ENCODE data around the gene VAMP2.

Gene VAMP2

DNA sequence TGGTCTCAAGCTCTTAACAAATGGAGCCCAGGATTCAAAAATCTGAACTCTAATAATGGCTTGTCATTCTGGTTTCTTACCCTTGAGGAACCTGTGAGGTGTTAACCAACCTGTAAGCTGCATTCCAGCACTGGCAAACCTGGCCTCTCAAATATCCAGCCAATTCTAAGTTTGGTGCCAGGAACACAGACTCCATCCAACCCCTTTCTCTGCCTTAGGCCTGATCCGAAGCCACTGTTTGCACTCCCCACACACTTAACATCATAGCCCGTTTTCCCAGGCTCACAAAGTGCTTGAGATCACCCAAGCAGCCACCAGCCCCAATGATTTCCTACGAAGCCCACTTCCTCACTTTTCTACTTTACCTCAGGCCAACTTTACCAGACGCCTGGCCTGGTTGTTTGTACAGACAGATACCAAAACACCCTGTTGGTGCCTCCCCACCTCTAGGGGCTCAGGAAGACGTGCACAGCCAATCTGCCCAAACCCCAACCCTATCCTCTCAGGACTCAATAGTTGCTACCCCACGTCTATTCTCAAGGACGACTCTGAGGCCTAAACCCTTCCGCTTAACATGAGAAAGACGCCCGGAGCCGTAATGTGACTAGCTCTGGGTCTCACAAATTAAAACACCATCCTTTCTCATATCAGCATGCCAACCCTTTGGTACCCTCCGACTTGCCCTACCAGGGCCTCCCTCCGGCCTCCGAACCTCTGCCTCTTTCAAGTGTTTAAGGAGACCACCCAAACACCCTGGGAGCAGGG lies 7.3 kb downstream of the VAMP2 start:
- no peak for DNase-seq

DNA sequence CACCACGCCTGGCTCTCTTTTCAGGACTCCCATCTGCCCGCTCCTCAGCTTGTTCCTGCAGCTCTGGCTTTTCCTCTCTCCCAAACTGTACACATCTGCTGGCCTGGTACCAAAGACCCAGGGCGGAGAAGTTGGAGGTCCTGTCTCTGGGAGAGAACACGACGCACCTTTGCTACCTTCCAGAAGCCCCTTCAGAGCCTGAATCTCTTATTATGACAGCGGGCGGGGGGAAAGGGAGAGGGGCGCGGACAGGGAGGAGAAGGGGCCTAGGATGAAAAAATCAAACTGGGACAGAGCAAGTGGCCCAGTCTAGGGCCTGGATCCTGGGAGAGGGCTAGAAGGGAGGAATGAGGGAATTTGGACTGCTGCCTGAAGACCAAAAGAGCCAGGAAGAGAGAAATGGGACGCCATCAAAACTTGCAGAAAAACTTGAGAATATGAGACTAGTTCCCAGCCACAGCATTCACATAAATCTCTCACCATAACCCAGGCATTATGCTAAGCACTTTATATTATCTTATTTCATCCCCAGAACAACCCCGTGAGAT lies 8.1 kb downstream of the VAMP2 start:
- DNase-seq = no peak

DNA sequence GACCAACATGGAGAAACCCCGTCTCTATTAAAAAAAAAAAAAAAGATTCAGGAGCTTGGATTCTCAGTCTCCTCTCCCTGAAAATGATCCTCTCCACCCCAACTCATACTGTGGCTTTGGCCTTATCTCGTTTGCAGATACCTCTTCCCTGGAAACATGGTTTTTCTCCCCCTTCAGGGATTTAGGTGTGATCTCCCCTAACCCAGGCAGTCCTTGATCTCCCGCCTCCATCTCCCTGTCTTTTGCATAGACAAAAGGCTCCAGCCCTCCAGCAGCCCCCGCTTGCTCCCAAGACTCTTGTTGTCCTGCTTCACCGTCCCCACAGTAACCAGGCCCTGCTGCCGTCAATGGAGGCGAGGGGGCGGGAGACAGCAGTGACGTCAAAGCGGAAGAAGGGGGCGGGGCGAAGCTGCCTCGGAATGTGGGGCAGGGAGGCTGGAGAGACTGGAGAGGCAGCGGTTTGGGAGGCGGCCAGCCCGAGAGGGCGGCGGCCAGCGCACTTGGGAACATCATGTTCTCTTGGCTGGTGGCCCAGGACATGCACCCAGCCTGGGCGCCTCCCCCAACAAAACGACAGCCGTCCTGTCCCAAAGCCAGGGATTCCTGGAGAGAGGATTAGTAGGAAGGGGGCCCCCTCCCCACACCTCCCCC lies 8.7 kb downstream of the VAMP2 start:
- DNase-seq = peak; percentile 88

DNA sequence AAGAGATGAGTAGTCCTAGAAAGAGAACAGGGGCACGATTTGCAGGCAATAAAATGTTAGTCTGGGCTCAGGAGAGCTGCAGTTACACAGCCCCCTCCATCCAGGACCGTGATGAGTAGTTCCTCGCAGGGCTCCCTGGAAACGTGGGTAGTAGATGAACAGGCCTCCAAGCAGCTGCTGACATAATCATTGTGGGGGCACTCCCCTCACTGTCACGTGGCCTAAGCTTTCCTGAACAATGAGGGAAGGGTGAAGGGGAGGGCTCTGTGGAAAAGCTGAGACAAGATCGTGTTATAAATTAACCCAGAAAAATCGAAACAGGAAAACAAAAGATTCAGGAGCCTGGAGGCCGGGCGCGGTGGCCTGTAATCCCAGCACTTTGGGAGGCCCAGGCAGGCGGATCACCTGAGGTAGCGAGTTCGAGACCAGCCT lies 9.2 kb downstream of the VAMP2 start:
- DNase-seq = peak; percentile 44

DNA sequence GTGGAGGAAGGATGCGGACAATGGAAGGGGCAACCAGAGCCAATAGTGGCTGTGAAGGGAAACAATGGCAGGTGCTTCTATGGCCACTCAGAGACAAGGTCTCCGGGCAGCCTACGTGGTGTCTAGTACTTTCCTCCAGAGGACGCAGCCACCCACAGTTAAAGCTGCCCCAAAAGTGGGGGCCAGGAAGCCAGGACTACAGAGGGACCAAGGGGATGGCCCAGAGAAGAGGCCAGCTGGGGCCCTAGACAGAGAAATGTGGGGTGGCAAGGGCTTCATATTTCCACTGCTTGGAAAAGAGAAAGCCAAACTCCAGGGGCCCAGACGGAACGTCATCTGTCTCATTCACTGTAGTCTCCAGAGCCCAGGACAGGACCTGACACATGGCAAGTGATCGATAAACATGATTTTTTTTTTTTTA lies 9.7 kb downstream of the VAMP2 start:
- no peak for DNase-seq

DNA sequence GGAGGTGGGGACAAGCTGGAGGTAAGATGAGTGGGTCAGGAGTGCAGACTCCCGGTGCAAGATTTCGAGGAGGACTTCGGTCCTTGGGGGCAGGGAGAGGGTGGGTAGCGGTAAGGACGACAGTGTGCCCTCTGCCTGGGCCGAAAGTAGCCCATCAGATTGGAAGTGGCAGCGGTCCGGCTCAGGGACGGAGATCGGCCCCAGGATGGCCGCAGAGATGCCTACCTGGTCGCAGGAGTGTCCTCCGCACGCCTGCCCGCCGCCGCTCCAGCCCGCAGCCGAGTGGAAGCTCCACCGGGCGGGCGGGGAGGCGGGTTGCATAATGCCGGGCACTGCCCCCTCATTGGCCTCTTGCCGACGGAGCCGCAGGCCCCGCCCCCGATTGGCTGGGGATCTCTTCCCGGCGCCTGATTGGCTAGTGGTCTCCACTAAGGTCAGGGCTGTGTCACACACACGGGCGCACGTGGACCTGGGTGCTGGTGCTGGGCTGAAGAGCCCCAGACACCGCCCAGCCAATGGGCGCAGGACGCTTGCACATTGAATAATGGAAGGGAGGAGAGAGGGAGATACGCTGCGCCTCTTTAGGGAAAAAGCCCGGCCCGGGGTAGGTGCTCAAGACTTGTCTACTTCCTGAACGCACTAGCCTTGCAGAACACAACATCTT lies 10.5 kb downstream of the VAMP2 start, which contains the start of gene PER1:
Gene PER1 (minus strand): TSS at position 293 of the 664 bp plus-strand sequence. CDS start 1,698 bp downstream, outside the sequence.
- peak; percentile 66 for DNase-seq

DNA sequence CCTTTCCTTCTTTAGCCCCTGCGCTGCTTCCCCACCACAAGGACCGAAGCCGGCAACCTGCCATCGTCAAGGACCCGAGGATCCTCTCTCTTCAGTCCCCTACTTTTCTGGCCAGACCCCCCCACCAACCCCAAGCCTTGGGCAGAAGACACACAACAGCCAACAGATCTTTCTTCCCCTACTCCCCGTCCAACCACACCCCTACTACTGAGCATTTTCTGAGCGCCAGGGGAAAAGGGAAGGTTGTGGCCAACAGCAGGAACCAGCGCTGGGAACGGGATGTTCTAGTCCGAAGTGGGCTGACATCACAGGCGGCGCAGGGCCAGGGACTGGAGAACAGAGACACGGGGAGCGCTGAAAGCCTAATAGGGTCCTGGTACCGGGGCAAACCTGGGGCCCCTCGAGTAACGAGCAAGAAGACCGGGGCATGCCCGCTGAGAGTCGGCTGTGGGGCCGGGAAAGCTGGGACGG lies 11.1 kb downstream of the VAMP2 start:
- peak; percentile 50 for DNase-seq

DNA sequence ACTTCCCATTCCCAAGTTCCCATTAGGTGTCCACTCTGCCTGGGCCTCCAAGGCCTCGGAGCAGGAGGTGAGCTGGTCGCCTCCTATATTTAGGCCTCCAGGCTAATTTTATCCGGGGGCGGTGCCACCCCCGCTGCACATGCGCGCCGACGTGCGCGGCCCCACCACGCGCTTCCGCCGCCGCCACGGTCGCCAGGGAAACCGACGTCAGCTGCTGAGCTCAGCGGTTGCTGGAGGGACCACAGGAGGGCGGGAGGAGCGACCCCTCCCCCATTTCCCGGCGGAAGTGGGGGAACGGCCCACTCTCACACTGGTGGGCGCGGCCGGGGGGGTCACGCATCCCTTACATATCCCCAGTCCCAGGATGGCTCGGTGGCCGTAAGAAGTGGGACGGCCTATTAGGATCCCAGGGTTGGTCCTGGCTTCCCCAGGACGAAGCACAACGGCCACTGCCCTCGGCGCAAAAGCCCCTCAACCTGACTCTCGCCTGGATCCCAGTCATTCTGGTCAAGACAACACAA lies 11.6 kb downstream of the VAMP2 start:
- peak; percentile 86 for DNase-seq

DNA sequence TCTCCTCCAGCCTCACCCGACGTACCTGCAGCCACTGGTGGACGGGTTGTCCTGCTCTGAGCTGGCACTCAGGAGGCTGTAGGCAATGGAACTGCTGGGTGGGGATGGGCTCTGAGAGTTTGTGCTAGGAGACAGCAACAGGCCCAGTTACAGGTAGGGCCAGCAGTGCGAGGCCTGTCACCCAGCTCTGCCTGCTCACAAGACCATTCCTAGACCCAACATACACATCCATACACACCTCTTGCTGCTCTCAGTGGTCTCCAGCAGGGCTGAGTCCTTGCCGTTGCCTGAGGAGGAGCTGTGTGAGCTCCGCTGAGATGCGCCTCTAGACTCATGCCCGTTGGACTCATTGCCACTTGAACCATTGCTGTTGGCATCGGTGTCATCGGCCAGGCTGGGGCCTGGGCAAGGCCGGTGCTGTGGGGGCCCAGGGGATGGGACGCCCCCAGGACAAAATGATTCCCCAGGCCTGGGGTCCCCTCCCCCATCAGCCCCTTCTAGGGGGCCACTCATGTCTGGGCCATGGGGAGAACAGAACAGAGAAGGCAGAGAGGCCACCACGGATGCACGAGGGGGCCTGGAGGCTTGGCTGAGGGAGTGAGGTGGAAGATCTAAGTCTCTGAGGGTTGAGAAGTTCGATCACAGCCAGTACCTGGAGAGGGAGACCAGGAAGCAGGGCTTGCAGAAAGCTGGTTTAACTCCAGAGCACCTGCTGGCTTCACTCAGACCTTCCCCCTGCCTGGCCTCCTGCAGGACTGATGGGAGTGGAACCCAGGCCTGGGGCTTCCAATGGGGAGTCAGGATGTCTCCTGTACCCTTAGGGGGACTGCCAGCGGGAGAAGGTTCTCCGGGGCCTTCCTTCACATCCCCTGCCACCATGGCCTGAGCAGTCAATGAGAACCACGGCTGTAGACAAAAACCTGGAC lies 12.3 kb downstream of the VAMP2 start:
- DNase-seq = no peak

DNA sequence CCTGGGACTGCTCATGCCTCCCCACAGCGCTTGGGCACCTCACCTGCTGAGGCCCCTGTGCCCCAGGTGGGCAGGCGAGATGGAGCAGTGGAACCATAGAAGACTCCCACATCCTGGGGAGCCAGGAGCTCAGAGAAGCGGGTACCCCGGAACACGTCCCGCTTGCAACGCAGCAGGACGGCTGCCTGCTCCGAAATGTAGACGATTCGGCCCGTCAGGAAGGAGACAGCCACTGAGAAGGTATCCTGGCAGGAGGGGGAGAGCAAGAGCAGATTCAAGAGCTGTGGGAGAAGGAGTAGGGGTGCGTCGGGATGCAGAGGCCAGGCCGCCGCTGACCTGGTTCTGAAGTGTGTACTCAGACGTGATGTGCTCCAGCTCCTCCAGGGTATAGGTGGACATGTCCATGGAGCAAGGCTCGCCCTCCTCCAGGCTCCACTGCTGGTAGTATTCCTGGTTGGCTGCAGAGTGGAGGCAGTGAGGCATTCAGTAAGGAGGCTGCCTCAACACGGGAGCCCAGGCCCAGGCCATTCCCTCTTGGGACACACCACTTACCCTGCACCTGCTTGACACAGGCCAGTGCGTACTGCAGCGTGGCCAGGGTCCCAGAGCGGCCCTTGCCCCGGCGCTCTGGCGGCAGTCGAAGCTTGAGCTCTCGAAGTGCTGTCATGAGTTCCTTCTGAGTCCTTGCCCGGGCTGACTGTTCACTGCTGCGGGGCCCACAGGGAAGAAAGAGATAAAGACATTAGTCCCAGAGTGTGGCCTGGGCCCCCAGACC lies 13.1 kb downstream of the VAMP2 start:
- no peak for DNase-seq

DNA sequence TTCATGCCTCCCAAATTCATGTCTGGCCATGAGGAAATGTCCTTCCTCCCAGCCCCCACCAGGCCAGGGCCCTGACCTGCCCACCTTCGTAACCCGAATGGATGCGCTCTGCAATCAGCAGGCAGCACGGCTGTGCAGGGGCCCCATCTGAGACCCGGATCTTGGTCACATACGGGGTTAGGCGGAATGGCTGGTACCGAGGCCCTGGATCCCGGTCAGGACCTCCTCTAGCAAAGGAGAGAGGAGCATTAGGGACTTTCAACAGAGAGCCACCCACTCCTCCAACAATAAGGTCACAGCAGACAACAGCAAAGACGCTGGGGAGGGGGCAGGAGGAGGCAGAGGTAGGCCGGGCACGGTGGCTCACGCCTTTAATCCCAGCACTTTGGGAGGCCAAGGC lies 14.2 kb downstream of the VAMP2 start:
- DNase-seq = no peak

DNA sequence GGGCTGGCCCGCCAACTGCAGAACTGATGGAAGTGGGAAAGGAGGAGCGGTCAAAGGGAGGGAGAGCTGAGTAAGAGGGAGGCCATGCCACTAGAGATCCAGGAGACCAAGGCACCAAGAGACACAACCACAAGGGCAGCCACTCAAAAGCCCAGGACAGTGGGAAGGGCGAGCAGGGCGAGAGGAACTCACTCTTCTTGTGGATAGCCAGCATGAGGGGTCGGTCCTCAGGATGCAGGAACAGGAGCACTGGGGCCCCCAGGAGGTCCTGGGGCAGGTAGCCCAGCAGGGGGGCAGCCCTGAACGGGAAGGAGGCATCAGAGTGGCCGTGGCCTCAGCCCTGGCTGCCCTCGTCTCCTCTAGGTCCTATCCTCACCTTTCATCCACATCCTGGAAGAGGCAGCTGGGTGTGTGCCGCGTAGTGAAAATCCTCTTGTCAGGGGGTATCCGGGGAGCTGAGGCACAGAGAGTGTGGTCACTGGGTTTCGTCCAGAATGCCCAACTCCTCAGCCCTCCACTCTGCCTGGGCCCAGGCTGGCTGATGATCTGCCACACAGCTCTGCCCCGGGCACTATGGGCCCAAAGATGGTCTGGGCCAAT lies 14.8 kb downstream of the VAMP2 start:
- no peak for DNase-seq

DNA sequence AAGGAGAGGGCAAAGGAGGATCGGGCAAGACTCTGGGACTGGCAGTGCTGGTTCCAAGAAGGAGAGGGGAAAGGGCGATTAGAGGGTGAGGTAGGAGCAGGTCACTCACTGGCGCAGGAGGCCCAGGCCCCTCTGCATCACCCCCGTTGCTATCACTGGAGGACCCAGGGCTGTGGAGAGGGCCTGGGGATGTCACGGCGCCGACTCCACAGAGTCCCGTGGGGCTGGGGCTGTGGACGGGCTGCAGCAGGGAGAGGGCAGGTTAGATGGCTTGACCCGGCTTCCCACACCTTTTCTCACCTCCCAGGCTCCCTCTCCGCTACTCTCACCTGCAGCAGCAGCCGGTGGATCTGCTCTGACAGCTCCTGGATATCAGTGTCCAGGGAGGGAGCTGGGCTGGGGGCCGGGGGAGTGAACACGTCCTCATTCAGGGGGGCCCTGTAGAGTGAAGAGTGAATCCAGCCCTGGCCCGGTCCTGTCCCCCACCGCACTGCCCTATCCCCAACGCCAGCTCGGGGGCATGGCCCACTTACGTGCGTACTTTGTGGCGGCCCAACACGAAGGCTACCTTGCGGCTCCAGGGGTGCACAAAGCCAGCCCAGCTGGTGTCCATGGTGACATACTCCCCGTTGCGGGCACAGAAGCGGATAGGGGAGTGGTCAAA lies 15.5 kb downstream of the VAMP2 start:
- no peak for DNase-seq

DNA sequence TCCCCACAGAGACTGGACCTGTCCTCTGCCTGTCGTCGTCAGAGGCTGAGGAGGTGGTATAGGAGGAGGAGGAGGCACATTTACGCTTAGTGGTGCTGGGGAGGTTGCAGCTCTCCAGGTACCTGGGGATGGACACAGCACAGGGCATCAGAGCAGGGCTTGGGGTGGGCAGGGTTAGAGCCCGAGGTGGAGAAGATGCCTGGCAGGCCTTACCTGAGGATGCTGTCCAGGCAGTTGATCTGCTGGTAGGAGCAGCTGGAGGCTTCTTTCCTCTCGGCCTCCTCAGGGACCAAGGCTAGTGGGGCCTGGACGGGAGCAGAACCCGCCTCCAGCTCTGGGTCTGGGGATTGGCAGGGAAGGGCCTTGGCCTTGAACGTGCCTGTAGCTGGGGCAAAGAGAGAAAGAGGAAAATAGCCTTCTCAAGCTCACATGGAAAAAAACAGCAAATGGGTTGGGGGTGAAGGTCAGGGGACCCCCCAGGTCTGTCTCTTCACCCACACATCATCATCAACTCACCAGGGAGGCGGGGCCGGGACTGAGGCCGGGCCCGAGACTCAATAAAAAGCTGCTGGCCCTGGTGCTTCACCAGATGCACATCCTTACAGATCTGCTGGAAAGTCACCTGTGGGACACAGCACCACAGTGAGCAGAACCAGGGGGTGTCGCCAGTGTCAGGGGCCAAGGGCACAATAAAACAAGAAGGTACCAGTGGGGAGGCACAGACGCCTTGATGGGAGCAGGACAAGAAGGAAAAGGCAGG lies 16.2 kb downstream of the VAMP2 start:
- no peak for DNase-seq

DNA sequence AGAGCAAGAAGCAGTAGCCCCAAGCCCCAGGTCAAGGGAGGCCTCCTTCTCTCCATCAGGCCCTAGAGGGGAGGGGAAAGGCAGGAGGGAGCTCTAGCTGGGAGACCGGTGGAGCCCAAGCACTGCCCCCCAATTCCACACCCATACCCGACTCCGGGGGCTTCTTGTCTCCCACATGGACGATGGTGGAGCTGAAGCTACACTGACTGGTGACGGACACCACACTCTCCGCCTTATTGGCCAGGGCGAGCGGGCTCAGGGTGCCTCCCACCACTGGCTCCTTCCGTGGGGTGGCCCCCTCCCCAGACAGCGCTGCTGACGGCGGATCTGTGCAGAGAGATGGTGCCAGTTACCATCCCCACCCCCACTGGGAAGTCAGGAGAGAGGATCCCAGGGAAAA lies 16.9 kb downstream of the VAMP2 start:
- no peak for DNase-seq

DNA sequence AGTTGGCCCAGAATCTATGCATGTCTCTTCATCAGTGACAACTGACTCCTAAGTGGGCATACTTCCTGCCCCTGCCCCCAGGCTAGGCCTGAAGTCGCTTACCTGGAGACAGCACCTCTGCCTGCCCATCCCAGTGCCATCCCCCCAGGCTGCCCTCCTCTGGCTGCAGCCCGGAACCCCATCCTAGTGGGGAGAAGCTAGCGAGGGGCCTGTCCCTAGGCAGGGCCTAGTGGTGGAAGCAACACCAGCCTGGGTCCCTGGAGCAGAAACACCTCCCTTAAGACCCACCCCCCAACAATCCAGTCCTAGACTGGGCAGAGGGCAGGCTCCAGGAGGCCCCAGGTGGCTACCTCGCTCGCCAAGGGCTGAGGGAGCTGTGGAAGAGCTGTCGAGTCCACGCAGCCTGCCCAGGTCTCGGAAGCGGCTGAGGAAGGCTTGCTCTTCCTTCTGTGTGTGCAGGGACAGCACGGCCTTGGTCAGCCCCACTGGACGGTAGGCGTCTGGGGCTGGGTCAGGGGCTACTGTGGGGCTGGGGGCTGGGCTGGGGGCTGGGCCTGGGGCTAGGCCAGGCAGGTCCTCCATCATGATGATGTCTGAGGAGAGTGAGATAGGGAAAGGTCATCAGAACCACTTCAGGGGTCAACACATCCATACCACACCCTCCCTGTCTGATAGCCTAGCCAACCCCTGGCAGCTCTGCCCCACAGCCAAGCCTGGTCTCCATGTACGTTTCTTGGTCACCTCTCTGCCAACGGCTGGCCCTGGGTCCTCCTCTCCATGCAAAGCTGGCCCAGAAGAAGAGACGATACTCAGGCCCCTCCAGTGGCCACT lies 18.1 kb downstream of the VAMP2 start:
- DNase-seq = no peak

DNA sequence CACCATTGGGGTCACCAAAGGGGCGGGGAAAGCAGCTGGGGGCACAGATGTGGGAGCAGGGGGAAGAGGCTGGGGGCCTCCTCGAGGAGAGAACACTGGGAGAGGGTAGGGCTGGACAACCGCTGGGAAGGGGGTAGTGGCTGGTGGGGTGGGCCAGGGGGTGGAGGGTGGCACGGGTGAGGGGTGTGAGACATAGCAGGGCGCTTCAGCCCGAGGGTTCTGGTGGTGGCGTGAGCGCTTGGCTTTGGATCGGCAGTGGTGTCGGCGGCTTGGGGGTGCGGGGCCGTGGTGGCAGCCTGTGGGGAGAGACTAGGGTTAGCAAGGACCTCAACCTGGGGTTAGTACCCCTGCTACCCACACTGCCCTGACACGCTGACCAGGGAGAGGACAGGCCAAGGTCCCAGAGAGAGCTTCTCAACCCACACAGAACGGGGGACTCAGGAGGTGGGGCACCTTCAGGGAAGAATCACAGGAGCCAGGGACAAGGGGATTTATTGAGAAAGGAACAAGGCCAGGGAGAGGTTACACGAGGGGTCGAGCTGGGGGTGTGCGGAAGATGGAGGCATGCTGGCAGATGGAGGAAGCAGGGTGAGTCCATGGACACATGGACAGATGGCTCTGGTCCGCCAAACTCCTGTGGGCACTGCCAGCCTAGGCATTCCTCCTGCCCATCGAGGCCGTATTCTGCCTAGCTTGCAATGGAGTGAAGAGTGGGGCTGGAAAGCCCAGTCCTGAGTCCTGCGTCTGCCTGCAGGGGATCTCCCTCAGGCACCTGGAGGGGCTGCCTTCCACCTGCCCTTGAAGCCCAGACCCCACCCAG lies 19.0 kb downstream of the VAMP2 start:
- no peak for DNase-seq
